GM19455 (cell line): Measurements from ENCODE around the gene STAU1.
"Not testable (repeated sequence)": the region's sequence is repeated elsewhere in the genome, so short reads cannot be mapped to it uniquely, and the experiment has no call there.

Experiments used
- ATAC-seq: cut with Tn5 transposase; IDR thresholded peaks from one replicate; pipeline ENCODE4 v1.9.1; 2021; ENCODE audit not compliant: unreplicated experiment

Gene STAU1

DNA sequence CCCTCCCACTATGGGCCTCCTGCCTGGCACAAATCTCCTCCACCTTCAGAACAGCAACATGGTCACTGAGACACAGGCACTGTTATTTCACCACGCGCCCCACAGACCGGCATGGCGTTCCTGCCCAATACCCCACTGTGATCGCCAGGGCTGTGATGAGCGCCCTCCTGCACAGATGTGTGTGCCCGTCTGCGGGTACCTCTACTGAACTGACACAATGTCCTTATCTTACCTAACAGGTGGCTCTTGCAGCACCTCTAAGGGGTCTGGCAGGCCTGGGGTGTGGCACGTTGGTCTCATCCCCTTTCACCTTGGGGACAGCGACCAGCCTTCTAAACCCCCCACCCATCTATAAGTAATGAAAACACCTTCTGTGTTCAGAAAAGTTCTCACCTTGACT, 64.2 kb downstream of the STAU1 start:
- no peak for ATAC-seq

DNA sequence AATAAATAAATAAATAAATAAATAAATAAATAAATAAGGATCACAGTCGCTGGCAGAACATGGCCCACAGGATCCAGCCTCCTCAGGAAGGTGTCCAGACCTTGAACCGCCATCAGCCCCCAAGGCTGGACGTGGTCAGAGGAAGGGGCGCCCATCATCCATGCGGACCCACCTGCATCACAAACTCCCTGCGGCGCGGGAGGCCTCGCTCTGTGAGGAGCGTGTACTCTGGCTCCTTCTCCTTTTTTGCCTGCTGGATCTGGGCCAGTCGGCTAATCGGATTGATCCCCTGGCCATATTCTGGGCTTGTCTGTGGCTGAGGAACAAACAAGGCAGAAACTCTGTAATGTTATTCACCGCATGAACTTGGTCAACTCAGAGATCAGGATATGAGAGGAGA, 65.2 kb downstream of the STAU1 start:
- ATAC-seq = no peak

DNA sequence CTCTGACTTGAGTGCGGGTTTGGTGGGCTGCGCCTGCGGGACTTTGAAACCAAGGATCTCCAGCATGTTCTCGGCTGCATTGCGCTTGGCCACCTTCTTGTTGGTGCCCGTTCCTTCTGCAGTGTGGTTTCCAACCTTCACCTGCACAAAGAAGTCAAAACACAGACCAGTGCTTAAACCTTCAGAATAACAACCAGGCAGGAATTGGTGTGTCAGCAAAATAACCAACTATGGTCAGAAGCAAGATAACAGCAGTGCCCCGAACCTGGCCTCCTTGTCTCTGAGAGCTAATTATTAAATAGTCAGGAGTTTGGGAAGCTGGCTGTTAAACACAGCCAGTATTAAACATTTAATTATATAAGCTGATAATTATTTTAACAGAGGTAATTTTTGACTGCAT, 68.1 kb downstream of the STAU1 start:
- no peak for ATAC-seq

DNA sequence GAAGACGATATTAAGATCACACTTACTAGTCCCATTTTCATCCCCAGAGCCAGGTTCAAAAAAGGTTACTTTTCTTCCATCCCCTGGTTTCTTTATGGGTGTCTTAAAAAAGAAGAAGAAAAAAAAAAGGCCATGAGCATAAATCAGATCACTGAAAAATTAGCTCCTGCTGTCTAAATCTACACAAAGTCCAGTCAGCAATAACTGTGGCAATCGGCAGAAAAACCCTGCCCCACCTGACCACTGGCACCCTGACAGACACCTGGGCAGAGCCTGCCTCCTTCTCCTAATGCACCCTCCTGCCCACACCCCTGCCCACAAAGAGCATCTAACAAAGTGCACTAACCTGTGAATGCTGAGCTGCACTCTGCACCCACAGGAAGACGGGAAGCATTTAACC, 69.8 kb downstream of the STAU1 start:
- no peak for ATAC-seq

DNA sequence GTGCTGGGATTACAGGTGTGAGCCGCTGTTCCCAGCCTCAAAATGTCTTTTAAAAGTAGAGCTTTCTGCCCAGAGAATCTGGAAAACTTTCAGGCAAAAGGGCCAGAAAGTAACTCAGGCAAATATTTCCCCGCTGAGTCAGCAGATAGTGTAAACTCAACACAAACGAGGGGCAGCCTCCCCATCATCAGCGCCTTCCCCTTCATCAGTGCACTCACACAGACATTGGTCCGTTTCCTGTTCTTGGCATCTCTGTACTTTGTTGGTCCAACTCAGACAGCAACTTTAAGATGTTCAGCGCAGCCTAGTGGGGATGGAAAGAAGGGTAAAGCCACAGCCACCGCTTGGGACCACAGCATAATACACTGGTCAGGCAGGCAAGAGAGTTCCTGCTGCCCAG, 72.6 kb downstream of the STAU1 start:
- ATAC-seq = no peak

DNA sequence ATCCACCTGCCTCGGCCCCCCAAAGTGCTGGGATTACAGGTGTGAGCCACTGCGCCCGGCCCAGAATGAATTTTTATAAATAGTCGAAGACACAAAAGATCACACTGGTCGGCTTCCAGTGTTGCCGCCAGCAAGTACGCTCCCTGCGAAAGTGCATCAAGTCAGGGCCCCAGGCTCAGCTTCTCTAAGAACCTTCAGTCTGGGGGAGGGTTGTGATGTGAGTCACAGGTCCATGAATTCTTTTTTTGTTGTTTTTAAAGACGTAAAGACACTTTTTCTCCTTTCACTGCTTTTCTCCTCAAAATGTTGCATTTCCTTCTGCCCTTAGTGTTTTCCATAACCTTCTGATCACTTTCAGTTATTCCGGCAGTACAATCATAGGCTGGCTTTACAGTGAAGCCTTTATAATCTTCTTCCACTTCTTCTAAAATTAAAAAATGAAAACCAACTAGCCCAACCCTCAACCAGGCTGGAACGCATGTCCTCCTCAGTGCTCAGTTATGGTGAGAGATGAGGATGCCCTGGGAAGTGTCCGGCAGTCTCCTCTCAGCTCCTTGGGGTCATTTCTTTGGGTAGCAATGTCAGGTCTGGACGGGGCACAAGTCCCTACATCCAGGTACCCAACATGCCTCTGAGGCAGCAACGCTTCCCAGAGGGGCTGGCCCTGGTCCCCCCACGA, 75.4 kb downstream of the STAU1 start:
- no peak for ATAC-seq

DNA sequence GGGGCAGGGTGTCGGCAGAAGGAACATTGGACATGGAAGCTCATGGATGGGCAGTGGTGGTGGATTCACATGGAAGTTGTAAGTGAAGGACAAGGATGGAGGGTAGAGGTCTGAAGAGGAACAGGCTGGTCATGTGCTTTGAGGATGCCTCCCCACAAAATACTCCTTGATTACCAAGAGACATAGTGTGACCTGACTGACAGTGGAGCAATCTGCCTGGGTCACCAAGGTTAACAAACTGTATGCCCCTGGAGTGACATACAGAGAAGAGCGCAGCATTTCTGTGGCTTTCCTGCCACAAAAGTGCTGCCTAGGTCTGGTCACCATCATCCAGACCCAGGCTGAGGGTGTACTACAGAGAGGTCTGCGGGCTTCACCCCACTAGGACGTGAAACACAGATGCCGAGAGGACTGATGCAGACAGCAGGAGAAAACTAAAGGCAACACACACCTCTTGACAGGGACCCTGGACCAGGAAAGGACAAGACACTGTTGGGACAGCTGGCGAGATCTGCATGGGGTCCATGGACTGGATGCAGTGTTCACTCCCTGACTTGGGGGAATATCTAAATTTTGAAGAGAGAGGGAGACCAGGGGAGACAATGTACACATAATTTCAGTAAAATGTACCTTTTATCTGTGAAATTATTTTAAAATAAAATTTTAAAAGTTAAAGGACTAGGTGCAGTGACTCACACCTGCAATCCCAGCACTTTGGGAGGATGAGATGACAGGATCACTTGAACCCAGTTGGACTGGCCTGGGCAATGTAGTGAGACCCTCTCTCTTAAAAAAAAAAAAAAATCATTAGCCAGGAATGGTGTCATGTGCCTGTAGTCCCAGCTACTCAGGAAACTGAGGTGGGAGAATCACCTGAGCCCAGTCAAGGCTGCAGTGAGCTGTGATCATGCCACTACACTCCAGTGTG, 77.1 kb downstream of the STAU1 start:
- ATAC-seq = no peak

DNA sequence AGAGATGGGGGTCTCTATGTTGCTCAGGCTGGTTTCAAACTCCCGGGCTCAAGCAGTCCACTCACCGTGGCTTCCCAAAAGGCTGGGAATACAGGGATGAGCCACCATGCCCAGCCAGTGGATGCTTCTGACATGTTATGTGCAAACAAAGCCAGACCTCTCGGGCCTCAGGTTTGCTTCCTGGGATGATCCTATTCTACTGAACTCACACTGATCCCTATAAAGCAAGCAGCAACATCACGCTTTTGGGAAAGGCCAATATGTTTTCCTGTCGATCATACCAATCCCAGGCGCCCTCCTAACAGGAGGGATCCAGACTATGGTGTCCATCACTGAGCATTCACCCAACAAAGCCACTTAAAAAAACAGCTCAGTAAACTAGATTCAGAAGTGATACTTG, 81.8 kb downstream of the STAU1 start:
- ATAC-seq = no peak

DNA sequence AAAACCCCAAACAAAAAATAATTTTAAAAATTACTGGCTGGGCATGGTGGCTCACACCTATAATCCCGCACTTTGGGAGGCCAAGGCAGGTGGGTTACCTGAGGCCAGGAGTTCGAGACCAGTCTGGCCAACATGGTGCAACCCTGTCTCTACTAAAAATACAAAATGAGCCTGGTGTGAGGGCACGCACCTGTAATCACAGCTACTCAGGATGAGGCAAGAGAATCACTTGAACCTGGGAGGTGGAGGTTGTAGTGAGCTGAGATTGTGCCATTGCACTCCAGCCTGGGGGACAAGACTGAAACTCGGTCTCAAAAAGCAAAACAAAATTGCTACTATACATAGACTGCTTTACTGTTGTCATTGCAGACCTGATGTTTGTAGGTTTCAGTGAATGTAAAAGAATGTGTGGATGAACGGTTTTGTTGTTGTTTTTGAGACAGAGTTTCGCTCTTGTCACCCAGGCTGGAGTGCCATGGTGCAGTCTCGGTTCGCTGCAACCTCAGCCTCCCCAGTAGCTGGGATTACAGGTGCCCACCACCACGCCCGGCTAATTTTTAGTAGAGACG, 83.1 kb downstream of the STAU1 start:
- not testable (repeated sequence) for ATAC-seq

DNA sequence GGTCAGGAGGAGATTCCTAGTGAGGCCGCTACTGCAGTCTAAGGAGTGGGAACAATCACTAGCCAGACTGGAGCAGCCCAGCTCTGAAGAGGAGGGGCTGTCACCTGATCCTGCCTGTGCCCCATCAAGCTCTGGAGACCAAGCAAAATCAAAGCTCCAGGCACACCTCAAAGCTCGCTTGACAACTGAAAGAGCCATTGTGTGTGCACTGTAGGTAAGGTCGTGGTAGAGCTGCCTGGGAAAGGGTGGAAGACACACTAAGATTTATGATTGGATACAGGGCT, 83.8 kb downstream of the STAU1 start:
- ATAC-seq = no peak

DNA sequence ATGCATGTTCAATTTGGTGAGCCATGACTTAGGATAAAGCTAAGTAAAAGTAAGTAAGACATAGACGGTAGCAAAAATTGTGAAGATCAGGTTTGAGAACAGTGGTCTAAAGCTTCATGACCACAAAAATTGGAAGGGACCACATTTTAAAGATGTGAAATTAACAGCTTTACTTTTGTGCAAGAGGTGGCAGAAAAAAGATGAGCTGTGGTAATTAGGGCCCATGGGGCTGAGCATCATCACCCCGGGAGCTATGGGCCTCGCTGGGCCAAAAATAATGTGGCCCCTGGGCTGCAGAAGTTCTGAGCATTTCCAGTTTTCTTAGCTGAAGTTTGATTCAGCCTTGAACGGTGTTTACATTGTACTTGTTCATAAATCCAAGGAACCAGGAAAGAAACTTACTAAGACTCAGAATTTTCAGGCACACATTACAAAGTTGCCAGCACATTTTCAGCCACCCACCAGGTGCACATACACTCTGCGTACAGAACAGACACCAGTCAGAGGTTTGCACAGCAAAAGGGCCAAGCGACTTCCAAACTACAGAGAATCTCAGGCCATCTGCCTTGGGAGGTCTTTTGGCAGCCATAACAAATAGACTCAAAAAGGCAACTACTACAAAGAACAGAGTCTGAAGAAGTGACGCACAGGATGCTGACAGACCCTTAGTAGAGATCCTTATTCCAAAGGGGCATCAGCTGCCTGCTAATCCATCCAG, 84.3 kb downstream of the STAU1 start:
- no peak for ATAC-seq

DNA sequence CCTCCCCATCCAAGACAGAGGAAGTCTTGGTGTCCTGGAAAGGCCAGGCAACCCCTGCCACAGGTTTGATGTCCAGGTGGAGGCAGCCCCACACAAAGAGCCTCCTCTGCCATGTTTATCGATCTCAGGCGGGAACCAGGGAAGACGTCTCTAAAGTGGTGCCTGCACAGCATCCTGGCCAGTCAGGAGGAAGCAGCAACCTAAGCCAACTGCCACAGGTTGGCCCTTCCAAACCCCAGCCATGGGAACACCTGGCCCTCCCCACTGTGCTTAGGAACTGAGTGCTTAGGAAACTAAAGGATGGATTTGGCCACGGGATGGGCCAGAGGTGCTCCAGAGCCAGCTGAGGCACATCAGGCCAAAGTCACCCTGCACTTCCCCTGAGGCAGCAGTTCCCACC, 85.1 kb downstream of the STAU1 start:
- no peak for ATAC-seq

DNA sequence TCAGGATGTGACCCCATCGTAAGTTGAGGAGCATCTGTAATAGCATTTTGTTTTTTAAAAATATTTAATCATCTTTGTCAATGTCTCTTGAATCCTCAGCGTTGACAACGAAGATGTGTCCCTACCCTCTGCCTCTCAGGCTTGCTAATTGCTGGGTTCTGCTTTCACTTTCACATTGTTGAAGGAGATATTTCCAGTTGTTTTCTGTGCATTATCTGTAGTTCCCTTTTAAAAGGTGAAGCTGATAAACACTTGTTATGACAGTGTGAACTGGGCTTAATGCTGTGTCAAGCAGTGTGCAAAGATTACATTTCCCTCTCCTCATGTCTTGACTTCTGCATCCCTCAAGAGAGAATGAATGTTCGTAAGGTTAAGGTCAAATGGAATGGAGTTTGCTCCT, 87.2 kb downstream of the STAU1 start:
- no peak for ATAC-seq

DNA sequence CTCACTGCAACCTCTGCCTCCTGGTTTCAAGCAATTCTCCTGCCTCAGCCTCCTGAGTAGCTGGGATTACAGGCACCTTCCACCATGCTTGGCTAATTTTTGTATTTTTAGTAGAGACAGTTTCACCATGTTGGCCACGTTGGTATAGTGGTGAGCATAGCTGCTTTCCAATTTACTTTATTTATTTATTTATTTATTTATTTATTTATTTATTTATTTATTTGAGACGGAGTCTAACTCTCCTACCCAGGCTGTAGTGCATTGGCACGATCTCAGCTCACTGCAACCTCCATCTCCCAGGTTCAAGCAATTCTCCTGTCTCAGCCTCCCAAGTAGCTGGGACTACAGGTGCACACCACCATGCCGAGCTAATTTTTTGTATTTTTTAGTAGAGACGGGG, 87.8 kb downstream of the STAU1 start:
- not testable (repeated sequence) for ATAC-seq

DNA sequence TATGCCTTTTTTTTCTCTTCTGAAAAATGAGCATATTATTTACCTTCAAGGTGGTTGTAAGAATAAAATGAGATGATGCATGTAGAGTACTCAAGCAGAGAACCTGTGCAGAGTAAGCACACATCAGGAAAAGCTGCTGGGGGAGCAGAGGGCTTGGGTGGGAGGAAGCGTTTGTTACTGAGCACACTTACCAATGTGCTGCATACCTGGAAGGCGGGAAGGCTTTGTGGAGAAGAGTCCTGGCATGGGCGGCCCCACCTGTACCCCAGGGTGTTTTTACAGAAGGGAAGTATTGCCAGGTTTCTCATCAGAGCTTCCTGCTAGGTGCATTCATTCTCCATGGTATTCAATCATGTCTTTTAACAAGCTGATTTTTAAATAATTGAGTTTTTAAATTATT, 89.1 kb downstream of the STAU1 start:
- ATAC-seq = no peak

DNA sequence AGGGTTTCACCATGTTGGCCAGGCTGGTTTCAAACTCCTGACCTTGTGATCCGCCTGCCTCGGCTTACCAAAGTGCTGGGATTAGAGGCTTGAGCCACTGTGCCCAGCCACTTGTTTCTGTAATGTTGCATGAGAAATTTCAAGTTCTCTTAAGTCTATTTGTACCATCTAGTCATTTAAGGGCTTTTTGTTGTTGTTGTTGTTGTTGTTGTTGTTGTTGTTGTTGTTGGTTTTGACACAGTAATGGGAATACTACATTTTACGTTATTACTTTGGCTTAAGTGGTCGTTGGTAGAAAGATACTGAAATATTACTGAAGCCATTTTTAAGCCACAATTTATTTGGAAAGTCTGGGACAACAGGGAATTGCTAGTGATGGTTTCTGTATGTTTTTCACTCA, 90.0 kb downstream of the STAU1 start:
- ATAC-seq = no peak

DNA sequence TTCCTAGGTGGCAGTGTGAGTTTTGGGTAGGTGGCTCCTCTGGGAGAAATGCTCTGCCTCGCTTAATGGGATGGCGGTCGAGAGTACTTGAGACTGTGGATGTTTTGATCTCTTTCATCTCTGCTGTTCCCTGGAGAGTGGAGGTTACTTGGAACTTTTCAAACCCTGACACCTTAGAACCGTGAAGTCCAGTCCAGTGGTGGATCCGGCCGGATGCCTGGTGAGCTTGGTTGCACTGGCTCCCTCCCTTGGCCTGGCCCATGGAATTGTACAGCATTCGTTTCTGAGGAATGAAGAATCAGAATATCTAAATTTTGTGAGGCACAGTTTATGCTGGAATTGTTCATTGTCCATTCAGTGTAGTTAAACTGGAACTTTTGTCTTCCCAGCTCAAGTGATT, 91.0 kb downstream of the STAU1 start:
- ATAC-seq = no peak

DNA sequence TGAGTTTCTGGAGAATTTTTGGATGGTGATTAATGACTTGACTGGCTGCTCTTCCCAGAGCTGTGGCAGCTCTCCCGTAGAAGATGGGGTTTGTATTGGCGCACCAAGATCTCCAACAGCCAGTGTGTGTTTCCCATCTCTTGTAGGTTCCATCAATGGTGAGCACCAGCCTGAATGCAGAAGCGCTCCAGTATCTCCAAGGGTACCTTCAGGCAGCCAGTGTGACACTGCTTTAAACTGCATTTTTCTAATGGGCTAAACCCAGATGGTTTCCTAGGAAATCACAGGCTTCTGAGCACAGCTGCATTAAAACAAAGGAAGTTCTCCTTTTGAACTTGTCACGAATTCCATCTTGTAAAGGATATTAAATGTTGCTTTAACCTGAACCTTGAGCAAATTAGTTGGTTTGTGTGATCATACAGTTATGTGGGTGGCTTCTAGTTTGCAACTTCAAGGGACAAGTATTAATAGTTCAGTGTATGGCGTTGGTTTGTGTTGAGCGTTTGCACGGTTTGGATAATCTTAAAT, 91.9 kb downstream of the STAU1 start:
- ATAC-seq = no peak

DNA sequence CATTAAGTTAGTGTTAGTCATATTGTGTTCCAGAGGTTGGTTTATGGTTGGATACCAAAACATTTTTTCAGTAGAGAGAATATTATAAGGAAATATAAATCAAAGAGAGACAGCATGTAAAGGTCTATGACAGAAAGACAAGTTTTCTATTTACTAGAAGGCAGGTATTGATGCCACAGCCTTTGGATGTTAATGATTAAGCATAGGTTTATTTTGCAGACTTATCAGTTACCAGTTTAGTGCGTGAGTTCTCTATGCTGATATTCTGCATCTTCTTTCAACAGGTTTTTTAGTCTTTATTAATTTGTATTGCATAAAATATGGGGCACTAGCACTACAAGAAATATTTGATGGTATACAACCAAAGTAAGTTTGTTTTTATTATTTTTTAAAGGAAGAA, 96.4 kb downstream of the STAU1 start:
- ATAC-seq = no peak

DNA sequence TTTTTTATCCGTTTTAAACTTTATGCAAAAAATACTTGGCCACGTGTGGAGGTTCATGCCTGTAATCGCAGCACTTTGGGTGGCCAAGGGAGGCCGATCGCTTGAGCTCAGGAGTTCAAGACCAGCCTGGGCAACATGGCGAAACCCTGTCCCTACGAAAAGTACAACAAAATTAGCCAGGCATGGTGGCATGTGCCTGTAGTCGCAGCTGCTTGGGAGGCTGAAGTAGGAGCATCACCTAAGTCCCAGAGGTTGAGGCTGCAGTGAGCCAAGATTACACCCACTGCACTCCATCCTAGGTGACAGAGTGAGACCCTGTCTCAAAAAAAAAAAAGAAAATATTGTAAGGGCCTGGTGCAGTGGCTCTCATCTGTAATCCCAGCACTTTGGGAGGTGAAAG, 97.0 kb downstream of the STAU1 start:
- no peak for ATAC-seq

DNA sequence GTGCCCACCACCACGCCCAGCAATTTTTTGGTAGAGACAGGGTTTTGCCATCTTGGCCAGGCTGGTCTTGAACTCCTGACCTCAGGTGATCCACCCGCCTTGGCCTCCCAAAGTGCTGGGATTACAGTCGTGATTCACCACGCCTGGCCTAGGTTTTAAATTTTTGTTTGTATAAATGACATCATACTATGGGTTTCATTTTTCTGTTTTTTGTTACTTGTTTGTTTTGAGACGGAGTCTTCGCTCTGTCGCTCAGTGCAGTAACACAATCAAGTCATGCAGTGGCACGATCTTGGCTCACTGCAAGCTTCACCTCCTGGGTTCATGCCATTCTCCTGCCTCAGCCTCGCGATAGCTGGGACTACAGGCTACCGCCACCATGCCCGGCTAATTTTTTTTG, 105.8 kb downstream of the STAU1 start:
- not testable (repeated sequence) for ATAC-seq

DNA sequence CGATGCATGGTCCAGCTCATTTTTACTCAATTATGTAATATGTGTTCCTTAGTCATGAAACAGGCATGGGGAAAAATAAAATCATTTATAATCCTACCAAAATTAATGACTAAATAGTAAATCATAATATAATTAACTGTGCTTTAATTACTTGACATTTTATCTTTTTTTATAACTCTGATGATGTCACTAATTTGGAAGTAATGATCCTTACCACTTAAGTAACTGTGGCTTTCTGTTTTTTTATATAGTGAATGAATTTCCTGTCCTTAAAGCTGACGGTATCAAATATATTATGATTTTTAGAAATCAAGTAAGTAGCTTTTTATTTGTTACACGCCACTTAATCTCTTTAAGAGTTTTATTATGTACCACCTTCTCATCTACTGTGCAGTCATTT, 109.8 kb downstream of the STAU1 start:
- no peak for ATAC-seq
